Measurements from ENCODE around the gene B3GALT5.

Gene B3GALT5

DNA sequence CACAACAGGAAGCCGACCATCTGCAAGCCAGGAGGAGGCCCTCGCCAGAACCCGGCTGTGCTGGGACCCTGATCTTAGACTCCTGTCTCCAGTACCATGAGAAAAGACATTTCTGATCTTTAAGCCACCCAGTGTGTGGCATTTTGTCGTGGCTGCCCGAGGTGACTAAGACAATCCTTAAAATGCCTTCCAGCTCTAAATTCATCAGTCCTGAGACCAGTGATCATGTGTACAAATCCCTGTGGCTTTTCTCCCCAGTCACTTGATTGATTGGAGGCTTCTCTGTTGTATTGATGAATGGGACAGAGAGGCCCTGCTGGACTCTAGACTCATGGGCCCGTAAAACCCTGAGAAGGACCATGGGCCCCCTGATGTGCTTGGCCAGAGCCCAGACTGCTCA, 36.1 kb downstream of the B3GALT5 start:
- DNase-seq = no peak

DNA sequence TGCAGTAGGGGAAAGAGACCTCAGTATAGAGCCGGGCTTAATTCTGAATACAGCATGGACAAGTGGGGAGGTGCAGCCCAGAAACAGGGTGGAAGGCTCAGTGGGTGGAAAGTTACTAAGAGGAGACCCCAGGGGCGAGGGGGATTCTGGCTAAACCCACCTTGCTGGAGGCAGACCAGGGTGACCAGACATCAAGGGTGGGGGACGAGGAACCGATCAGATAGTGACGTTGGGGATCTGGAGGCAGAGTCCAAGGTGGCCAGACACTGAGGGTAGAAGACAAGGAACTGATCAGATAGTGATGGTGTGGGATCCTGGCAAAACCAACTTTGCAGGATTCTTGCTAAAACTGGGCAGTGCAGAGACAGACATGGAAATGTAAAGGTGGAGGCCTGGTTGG, 36.8 kb downstream of the B3GALT5 start:
- DNase-seq = no peak

- DNase-seq = no peak
Measured at GRCh38 chr21:39650306-39650705, 37.6 kb downstream of the B3GALT5 start.

DNA sequence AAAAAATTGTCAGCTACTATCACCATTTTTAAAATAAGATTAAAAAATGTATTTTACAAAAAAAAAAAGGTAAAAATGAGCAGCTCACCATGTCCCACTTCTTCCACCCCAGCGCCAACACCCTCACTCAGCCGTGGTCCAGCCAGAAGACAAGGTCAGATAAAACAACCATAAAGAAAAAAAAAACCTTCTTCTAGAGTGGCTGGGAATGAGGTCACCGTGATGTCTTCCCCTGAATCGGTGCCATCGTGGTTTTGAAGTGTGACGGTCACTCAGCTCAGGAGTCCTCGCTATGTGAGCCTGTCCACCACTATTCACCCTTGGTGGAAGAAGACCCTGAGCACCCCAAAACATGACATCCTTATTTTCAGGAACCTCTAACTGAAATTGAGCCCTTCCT, 38.1 kb downstream of the B3GALT5 start:
- DNase-seq = no peak

DNA sequence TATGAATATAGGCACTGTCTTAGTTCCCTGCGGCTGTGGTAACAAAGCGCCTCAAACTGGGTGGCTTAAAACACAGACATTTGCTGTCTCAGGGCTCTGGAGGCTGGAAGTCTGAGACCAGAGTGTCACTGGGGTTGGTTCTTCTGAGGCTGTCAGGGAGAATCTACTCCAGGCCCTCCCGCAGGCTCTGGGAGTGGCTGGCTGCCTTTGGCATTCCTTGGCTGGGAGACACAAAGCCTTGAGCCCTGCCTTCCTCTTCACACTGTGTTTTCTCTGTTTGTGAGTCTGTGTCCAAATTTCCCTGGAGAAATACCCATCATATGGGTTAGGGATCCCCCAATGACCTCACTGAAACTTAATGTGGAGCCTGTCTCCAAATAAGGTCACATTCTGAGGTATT, 38.5 kb downstream of the B3GALT5 start:
- no peak for DNase-seq

DNA sequence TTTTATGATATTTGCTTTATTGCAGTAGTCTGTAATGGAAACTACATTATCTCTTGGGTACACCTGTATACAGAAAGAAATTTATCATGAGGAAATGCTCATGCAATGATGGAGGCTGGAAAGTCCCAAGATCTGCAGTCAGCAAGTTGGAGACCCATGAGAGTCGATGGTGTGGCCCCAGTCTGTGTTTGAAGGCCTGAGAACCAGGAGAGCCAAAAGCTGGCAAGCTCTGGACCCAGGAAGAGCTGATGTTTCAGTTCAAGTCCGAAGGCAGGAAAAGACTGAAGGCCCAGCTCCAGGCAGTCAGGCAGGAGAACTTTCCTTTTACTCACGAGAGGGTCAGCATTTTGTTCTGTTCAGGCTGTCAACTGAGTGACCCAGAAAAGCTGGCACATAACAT, 42.2 kb downstream of the B3GALT5 start:
- no peak for DNase-seq

DNA sequence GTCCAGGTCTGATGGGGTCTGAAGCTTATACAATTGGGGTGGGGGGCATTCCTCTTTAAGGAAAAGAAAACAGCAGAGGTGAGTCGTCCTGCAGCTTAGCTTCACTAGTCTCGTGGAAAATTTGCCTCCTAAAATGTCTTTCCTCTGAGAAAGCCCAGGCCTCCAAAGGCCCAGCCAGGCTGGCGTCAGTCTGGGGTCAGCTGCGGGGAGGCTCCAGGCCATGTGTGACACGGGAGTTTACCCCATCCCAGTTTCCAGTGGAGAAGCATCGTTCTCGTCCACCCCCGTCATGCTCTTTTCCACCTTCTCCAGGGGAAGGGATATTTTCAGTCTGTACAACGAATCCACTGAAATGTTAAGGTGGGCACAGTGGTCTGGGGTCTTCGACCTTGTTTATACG, 42.8 kb downstream of the B3GALT5 start:
- DNase-seq = no peak

DNA sequence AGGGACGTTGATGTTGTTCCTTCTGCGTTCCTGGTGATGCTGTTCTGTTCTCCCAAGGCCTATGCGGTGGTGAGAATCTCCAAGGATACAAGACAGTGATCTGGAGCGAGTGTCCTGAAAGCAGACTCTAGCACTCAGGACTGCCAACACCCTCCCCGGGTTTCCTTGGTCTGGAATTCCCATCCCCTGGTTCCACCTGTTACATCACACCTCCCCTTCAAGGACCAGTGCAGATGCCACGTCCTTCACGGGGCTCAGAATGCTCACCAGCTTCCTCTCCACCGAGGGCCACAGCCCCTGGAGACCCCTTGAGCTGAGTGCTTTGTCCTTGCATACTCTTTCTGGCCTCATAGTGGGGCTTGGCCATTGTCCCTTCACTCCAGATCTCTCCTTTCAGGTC, 43.5 kb downstream of the B3GALT5 start:
- DNase-seq = no peak

DNA sequence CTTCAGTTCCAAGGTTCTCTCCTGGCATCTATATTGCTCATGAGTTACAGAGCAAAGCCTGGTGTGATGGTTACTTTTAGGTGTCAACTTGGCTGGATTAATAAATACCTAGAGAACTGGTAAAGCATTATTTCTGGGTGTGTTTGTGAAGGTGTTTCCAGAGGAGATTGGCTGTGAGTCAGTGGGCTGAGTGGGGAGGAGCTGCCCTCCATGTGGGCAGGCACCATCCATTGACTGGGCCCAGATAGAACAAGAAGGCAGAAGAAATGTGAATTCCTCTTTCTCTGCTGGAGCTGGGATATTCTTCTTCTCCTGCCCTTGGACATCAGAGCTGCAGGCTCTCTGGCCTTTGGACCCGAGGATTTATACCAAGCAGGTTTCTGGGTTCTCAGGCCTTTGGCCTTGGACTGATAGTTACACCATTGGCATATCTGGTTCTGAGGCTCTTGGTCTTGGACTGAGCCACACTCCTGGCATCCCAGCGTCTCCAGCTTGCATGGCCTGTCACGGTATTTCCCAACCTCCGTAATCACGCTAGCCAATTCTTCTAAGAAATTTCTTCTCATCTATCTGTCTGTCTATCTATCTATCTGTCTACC, 44.5 kb downstream of the B3GALT5 start:
- no peak for DNase-seq

GRCh38 chr21:39658066-39658465, 45.3 kb downstream of the B3GALT5 start:
- DNase-seq = no peak

- DNase-seq = no peak
Measured at GRCh38 chr21:39659070-39659815, 46.5 kb downstream of the B3GALT5 start.

GRCh38 chr21:39660191-39660980, 47.6 kb downstream of the B3GALT5 start:
- peak; percentile 96 for DNase-seq

DNA sequence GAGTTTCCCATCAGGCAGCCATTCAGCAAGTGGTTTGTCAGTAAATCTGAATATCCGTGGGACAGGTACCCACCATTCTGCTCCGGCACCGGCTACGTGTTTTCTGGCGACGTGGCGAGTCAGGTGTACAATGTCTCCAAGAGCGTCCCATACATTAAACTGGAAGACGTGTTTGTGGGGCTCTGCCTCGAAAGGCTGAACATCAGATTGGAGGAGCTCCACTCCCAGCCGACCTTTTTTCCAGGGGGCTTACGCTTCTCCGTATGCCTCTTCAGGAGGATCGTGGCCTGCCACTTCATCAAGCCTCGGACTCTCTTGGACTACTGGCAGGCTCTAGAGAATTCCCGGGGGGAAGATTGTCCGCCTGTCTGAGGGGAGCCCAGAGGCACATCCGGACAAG, 48.4 kb downstream of the B3GALT5 start:
- no peak for DNase-seq

DNA sequence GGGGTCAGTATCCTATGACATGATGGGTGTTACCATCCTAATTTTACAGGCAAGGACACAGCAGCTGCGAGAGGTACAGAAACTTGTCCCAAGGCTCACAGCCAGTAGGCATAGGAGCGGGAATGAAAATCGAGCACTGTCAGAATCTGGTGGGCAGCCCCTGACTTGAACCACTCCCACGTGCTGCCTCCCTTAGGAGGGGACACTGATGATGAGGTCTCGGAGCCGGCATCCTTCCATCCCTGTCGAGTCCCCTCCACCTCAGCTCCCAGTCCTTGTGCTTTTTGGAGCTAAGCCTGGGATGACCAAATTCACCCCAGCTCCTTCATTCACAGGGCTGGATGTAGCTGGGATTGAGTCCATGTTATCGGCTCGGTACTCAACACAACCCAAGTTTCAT, 49.0 kb downstream of the B3GALT5 start:
- DNase-seq = no peak

- DNase-seq = no peak
Measured at GRCh38 chr21:39662411-39662953, 49.7 kb downstream of the B3GALT5 start.

DNA sequence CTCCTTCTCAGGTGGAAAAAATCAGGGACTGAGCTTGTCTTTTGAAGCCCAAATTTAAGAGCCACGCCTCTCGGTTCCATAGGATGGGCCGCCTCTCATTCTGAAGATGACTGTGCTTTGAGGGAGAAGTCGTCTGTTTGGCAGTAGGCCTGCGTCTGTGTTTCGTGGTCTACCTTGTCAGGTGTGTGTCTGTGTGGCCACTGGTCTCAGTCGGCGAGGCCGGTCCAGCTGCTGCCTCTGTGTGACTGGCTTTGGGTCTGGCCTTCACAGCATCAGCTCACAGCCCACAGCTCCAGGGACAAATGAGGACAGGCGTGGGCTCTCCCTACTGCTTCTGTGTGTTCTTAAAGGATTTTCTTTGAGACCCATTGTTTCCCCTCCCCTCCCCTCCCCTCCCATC, 50.3 kb downstream of the B3GALT5 start:
- DNase-seq = no peak

DNA sequence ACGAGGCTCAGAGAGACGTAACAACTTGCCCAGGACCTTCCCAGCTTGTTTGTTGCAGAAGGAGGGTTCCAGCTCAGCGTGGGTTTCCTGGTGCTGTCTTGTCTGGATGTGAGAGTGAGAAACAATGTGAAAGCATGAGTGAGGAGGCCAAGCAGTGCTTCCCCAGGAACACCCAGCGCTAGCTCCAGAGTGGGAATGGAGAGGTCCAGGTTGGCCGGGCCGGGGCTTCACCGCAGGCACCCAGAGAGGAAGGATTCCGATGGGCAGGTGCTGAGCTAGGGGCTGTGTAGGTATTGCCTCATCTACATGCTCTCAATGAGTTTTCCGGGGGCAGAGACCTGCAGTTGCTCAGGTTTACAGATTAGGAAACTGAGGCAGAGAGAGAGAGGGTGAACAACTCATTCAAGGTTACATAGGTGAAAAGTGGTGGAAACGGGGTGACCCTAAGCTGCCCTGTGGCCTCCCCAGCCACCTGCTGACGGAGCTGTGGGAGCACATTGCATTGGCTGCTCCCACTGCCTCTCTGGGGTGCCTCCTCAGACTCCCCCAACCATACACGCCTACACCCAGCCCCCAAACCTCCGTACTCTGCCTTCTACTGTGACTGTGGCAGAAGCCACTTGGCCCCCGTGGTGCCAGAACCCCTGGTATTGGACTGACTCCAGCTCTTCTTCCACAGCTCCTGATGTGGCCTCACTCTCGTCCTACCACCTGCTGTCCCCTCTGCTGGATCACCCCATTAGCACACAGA, 51.2 kb downstream of the B3GALT5 start:
- no peak for DNase-seq

- no peak for DNase-seq
Measured at GRCh38 chr21:39664586-39664985, 51.8 kb downstream of the B3GALT5 start.

DNA sequence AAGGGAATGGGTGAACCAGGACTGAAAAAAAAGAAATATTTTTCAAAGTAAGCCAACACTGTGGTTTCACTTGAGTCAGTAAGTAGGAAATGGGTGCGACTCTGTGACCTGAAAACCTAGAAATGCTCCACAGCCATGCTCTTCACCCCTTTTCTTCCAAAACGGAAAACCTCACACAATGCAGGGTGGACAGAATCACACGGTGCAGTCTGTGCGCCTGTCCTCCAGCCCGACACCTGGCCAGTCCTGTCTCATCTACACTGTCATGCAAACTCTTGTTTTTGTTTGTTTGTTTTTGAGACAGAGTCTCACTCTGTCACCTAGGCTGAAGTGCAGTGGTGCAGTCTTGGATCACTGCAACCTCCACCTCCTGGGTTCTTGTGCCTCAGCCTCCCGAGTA, 53.3 kb downstream of the B3GALT5 start:
- no peak for DNase-seq

DNA sequence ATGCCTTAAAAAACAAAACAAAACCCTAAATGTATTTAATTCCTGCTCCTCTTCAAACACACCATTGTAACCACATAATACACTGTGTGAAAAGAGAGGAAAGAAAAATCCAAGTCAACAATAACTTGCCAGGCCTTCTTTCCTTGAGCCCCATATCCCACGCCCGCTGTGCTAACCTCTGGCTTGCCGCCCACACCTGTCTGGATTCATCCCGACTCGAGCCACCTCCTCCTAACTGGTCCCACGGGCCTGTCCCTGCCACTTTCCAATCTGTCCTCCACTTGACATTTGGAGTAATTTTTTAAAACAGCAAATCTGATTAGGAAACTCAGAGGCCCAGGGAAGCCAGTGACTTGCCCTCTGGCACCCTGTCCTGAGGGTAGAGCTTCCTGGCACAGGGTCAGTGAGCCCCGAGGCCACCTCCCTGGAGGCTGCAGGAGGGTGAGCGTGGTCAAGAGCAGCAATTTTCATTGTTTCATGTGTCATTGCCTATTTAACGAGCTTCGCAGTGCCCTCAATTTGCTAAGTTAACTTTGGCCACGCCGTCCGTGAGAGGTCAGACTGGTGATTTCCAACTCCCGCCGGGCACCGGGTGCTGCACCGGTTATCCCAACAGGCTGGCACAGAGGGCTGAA, 54.1 kb downstream of the B3GALT5 start:
- no peak for DNase-seq

- no peak for DNase-seq
Measured at GRCh38 chr21:39667353-39667891, 54.7 kb downstream of the B3GALT5 start.

- no peak for DNase-seq
Measured at GRCh38 chr21:39668369-39668768, 55.6 kb downstream of the B3GALT5 start.
